ACC112 (cell line): Measurements from ENCODE around the gene GIGYF2.
A peak's percentile ranks its signal among the peaks of the same experiment; 100 is the strongest.
"Not testable (repeated sequence)": the region's sequence is repeated elsewhere in the genome, so short reads cannot be mapped to it uniquely, and the experiment has no call there.

Source experiments
- H2AFZ ChIP-seq: fragments of 200-600 bp; sonication (generic); one replicate; pipeline ENCODE4 v1.6.0; 2017; ENCODE audit warnings: antibody characterized with exemption, low read length; ENCODE audit not compliant: unreplicated experiment
- H3K27ac ChIP-seq: fragments of 200-600 bp; sonication (generic); 2 replicates; pipeline ENCODE4 v1.5.1; 2014; ENCODE audit warnings: low read depth, mild to moderate bottlenecking, antibody characterized with exemption, low read length, moderate library complexity
- H3K27me3 ChIP-seq: fragments of 200-600 bp; sonication (generic); 2 replicates; pipeline ENCODE4 v1.6.1; 2014; ENCODE audit warnings: mild to moderate bottlenecking, antibody characterized with exemption, low read length, moderate library complexity, mixed read lengths; ENCODE audit not compliant: insufficient read depth
- H3K36me3 ChIP-seq: fragments of 200-600 bp; sonication (generic); 2 replicates; pipeline ENCODE4 v1.6.1; 2016; ENCODE audit warnings: mild to moderate bottlenecking, antibody characterized with exemption, low read length, moderate library complexity, mixed read lengths; ENCODE audit not compliant: insufficient read depth
- H3K4me1 ChIP-seq: fragments of 200-600 bp; sonication (generic); one replicate; pipeline ENCODE4 v1.6.1; 2016; ENCODE audit warnings: low read length, mixed read lengths; ENCODE audit not compliant: insufficient read depth, unreplicated experiment, control insufficient read depth
- H3K4me3 ChIP-seq: fragments of 200-600 bp; sonication (generic); 2 replicates; pipeline ENCODE4 v1.5.1; 2014; ENCODE audit warnings: mild to moderate bottlenecking, low read depth, low read length
- H3K79me2 ChIP-seq: fragments of 200-600 bp; sonication (generic); one replicate; pipeline ENCODE4 v1.6.0; 2016; ENCODE audit warnings: low read length; ENCODE audit not compliant: control insufficient read depth, unreplicated experiment, insufficient read depth

Gene GIGYF2

DNA sequence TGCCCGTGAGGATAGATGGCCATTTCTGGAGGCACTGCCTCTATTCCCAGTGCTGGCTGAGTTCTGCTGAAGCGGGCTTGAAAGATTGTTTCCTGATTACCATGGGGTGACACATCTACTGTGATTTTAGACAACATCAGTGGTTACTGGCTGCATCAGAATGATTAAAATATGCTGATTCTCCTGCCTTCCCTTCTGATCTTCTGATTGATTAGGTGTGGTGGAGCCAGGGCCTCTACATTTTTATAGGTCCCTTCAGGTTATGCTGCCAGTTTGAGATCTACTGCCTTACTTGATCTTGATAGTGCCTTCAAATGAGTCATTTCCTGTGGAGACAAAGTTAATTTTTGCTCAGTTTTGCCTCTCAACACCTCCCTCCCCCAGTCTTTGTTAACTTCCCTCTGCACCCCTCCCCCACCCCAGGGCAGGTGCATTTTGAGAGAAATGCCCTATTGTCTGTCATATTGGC, 141.3 kb downstream of the GIGYF2 start:
- H3K4me3 ChIP-seq: no peak overlapping the region; the same call in 1 of the 2 replicates
- no peaks in the 10 kb centered on the region for H3K79me2 ChIP-seq
- H3K36me3 ChIP-seq: peaks cover 22% of the 10 kb centered on the region; the same call in 1 of the 2 replicates
- no peak overlapping the region for H3K27ac ChIP-seq
- H2AFZ ChIP-seq: no peak overlapping the region
- peaks cover 13% of the 10 kb centered on the region for H3K4me1 ChIP-seq
- no peaks in the 10 kb centered on the region for H3K27me3 ChIP-seq

GRCh38 chr2:232839411-232840079, 142.4 kb downstream of the GIGYF2 start:
- peaks cover 16% of the 10 kb centered on the region; the same call in 1 of the 2 replicates for H3K36me3 ChIP-seq

GRCh38 chr2:232842689-232843088, 145.6 kb downstream of the GIGYF2 start:
- Histone ChIP-seq H3K27me3 (no peaks in the 10 kb centered on the region), H3K4me3 (no peak overlapping the region), H3K79me2 (no peaks in the 10 kb centered on the region), H3K36me3 (peaks cover 37% of the 10 kb centered on the region), H2AFZ (no peak overlapping the region), H3K27ac (no peak overlapping the region), H3K4me1 (peaks cover 11% of the 10 kb centered on the region)

More at GRCh38 chr2:232839411-232840079, 142.4 kb downstream of the GIGYF2 start:
- Histone ChIP-seq H3K79me2 (no peaks in the 10 kb centered on the region), H3K27me3 (no peaks in the 10 kb centered on the region), H3K4me3 (no peak overlapping the region), H2AFZ (no peak overlapping the region), H3K4me1 (peaks cover 13% of the 10 kb centered on the region), H3K27ac (no peak overlapping the region)

- Histone ChIP-seq H3K27me3 (no peaks in the 10 kb centered on the region), H3K79me2 (no peaks in the 10 kb centered on the region), H3K4me3 (no peak overlapping the region), H2AFZ (no peak overlapping the region), H3K4me1 (no peaks in the 10 kb centered on the region), H3K36me3 (peaks cover 40% of the 10 kb centered on the region), H3K27ac (no peak overlapping the region)
Measured at GRCh38 chr2:232843834-232844233, 146.7 kb downstream of the GIGYF2 start.

DNA sequence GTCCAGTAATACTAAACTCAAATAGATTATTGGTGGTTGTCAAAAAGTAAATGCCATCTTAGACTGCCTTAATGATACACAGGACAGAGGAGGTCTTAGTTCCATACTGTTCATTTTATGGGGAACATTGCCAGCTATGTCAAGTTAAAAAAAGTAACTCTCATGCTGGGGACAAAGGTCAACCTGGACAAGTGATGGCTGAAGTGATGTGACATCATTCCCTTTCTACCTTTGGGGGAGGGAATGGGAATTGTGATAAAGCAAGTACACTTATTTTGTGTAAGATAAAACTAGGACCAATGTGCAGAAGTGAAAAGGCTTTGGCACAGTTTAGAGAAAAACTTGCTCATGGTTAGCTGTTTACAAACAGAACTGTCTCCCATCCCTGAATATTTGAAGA, 148.9 kb downstream of the GIGYF2 start:
- Histone ChIP-seq H3K4me3 (no peak overlapping the region), H3K4me1 (no peaks in the 10 kb centered on the region), H3K79me2 (no peaks in the 10 kb centered on the region), H3K27me3 (no peaks in the 10 kb centered on the region), H2AFZ (no peak overlapping the region), H3K36me3 (peaks cover 24% of the 10 kb centered on the region), H3K27ac (no peak overlapping the region)

GRCh38 chr2:232850039-232850438, 152.9 kb downstream of the GIGYF2 start:
- H3K4me3 ChIP-seq: no peak overlapping the region

DNA sequence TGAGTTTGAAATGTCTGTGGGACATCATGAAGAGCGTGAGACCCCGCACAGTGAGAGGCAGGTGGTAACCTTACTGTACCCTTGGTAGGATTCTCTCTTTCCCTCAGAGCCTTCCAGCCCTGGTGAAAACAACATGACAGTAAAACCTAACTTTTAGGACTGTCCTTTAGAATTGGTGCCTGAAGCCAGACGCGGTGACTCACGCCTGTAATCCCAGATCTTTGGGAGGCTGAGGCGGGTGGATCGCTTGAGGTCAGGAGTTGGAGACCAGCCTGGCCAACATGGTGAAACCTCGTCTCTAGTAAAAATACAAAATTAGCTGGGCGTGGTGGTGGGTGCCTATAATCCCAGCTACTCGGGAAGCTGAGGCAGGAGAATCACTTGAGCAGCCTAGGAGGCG, 154.9 kb downstream of the GIGYF2 start:
- Histone ChIP-seq H3K4me1 (peaks cover 36% of the 10 kb centered on the region), H3K36me3 (peaks cover 29% of the 10 kb centered on the region), H3K27ac (0 out of 2 replicates have a peak overlapping the region, but pooled peaks have one; percentile 13)
- H3K27me3 ChIP-seq, H2AFZ ChIP-seq, H3K4me3 ChIP-seq, H3K79me2 ChIP-seq: not testable (repeated sequence)

More at GRCh38 chr2:232850039-232850438, 152.9 kb downstream of the GIGYF2 start:
- no peaks in the 10 kb centered on the region for H3K79me2 ChIP-seq
- no peak overlapping the region for H3K27ac ChIP-seq
- H2AFZ ChIP-seq: no peak overlapping the region
- H3K36me3 ChIP-seq: peaks cover 28% of the 10 kb centered on the region
- peaks cover 20% of the 10 kb centered on the region for H3K4me1 ChIP-seq
- H3K27me3 ChIP-seq: no peaks in the 10 kb centered on the region

- Histone ChIP-seq H3K27ac (no peak overlapping the region), H3K36me3 (peaks cover 34% of the 10 kb centered on the region), H2AFZ (no peak overlapping the region), H3K27me3 (no peaks in the 10 kb centered on the region), H3K4me3 (no peak overlapping the region), H3K4me1 (peaks cover 38% of the 10 kb centered on the region), H3K79me2 (no peaks in the 10 kb centered on the region)
Measured at GRCh38 chr2:232852676-232853075, 155.5 kb downstream of the GIGYF2 start.

GRCh38 chr2:232854082-232854481, 157.0 kb downstream of the GIGYF2 start:
- H3K79me2 ChIP-seq: no peaks in the 10 kb centered on the region
- H3K36me3 ChIP-seq: peaks cover 43% of the 10 kb centered on the region
- no peak overlapping the region for H3K4me3 ChIP-seq
- peaks cover 38% of the 10 kb centered on the region for H3K4me1 ChIP-seq
- no peak overlapping the region for H2AFZ ChIP-seq
- H3K27me3 ChIP-seq: no peaks in the 10 kb centered on the region
- H3K27ac ChIP-seq: peak overlapping the region; percentile 40

- H3K27me3 ChIP-seq: no peaks in the 10 kb centered on the region
- H3K4me3 ChIP-seq: no peak overlapping the region
- H3K36me3 ChIP-seq: peaks cover 55% of the 10 kb centered on the region
- peaks cover 44% of the 10 kb centered on the region for H3K4me1 ChIP-seq
- H3K27ac ChIP-seq: peak overlapping the region; percentile 39
- no peak overlapping the region for H2AFZ ChIP-seq
- H3K79me2 ChIP-seq: no peaks in the 10 kb centered on the region
Measured at GRCh38 chr2:232857158-232857563, 160.0 kb downstream of the GIGYF2 start.

- H3K79me2 ChIP-seq: no peaks in the 10 kb centered on the region
- H3K36me3 ChIP-seq: peaks cover 52% of the 10 kb centered on the region
- H3K4me1 ChIP-seq: peaks cover 28% of the 10 kb centered on the region
- no peak overlapping the region for H2AFZ ChIP-seq
- H3K27me3 ChIP-seq: no peaks in the 10 kb centered on the region
- H3K27ac ChIP-seq: no peak overlapping the region
- H3K4me3 ChIP-seq: no peak overlapping the region
Measured at GRCh38 chr2:232859385-232859916, 162.3 kb downstream of the GIGYF2 start.
